Activated CD4-positive, CD25-positive, alpha-beta regulatory T cell treated with anti-CD3 and anti-CD28 coated beads, Interleukin-2, amount 50 U/mL, for 16 hours (primary cell): ENCODE measurements around the gene PRKN.
A peak's percentile ranks its signal among the peaks of the same experiment; 100 is the strongest.

Experiments used
- DNase-seq: peaks from one replicate; pipeline ENCODE4 v3.0.0-alpha.2; 2020; ENCODE audit warnings: low read depth, low spot score

The PRKN gene

DNA sequence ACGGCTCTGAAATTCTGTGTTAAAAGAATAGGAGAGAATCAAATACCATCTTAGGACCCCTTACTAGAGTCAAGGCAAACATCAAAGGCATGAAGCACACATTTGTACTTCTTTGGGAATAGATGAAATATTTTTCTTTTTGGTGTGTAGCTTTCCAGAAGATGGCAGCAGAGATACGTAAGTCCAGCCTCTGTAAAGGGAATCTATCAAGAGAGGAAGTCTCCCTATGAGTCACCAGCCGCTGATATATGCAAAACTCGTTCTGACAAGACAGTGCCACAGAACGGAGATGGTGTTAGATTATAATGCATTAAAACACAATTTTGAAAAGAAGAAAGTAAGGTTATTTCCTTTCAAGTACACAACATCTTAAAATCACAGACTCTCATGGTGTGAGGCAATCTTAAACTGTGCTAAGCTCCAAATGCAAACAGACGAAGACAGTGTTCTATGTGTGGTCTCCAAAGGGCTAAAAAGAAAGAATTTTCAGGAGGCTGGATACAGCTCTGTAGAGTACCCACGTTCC is 1333.7 kb downstream of the PRKN start:
- no peak for DNase-seq

DNA sequence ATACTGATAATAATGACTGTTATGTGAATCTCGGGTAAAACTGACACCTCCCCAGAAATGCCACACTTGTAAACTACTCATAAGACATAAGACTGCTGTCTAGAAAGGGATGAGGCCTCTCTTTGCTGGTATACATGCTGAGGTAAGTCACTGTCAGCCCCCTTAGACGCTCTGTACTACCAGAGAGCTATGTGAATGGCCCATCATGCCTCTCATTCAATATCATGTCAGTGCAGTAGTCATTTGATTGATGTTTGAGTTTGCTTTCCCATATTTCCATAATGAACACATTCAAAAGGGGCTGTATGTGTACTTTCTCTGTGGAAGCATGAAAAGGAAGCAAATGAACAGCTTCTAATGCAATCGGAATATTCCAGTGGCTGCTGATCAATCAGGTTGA is 1334.3 kb downstream of the PRKN start:
- no peak for DNase-seq

DNA sequence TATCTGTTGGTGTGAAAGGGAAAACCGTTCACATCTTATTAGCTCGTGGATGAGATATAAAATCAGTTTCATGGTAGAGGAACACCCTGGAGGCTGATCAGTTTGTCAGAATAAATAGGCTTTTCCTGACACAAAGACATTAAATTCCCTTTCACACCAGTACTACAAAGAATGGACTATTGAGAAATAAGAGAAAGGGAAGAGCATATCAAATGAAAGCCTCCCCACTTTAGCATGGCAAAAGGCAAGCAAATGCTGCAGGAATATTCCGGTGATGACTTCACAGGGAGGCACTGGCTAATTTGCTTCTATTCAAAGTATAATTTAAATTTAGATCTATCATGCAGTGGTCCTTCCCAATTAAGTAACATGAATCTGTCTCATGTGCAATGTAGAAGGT is 1337.8 kb downstream of the PRKN start:
- no peak for DNase-seq

DNA sequence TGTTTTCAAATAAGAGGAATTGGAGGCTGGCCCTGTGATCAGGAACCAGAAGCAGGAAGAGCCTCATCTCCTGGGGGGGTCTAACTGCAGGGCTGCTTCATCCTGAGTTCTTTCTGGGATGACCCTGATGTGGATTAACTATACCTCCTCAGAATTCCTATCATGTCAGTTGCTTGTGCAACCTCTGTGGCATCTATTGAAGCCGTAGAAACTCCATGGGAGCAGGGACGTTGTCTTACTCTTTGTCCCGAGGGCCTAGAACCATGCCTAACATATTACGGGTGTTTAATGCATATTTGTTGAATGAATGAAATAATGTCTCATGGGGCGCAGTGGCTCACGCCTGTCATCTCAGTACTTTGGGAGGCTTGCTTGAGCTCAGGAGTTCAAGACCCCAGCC is 1343.6 kb downstream of the PRKN start:
- DNase-seq = no peak

DNA sequence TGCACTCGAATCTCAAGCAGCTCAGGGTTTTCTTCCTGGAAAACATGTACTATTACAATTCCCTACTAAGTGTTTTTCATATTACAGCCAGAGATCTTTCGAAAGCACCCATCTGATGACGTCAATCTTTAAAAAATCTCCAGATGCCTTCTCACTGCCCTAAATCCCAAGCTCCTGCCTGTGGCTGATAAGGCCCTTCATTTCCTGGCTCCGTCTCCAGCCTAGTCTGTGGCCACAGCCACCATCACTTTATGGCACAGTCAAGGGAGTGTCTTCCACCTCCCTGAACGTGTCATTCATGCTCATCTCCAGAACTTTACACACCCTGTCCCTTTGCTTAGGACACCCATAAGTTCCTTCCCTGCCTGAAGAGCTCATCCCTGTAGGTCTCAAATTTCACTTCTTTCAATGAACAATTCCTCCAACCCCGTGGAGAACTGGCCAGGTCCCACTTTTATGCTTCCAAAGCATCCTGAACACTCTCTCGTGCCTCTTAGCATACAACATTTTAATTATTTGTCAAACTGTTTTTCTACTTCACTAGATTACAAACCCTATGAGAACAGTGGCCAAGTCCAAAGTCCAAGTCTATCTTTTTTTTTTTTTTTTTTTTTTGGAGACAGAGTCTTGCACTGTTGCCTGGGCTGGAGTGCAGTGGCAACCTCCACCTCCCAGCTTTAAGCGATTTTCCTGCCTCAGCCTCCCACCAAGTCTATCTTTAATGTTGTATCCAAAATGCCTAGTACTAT is 1347.6 kb downstream of the PRKN start:
- no peak for DNase-seq

DNA sequence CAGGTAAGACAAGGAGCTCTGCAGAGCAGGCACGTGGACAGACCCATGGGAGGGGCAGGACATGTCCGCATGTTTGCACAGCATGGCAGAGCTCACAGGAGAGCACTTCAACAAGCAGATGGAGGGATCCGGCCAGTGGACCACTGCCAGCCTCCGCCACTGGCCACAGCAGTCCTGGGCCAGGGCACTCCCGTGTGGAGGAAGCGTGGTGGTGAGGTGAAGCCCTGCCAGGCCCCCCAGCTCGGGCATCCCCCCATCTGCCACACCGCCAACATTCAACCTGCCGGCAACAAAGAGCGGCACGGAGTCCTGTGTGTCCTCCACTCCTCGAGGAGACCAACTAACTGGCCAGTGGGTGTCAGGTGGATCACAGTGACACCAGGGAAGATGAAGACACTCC is 1349.5 kb downstream of the PRKN start:
- no peak for DNase-seq

DNA sequence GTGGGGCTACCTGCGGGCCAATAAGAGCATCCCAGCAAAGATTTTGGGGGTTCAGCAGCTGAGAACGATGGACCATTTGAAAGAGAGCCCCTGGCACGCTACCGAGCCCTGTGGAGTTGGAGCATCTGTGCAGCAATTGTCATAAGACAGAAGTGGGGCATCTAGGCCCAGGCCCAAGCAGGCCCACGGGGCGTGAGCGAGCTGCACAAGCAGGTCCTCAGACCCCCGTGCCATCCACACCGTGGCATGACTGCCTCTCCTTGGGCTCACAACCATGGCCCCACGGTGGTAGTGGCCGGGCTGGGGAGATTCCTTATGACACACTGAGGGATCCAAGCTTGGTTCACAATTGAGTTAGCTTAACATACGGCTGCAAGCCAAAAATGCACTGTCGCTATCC is 1350.5 kb downstream of the PRKN start:
- DNase-seq = no peak

DNA sequence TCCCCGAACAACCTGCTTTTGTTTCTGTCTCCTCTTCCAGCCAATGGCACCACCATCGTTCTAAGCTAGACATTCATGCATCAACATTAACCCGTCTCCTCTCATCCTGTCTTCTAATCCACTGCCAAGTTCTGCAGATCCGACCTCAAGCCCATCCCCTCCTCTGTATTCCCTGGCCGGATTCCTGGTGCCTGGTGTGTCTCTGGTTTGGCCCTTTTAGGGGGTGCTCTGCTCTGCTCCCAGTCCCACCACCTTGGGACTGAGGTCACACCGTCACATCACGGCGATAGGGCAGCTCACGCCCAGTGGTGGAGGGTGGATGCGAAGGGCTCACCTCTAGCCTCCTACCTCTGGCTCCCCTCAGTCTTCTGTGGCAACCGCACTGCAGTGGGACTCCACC is 1351.2 kb downstream of the PRKN start:
- DNase-seq = no peak

DNA sequence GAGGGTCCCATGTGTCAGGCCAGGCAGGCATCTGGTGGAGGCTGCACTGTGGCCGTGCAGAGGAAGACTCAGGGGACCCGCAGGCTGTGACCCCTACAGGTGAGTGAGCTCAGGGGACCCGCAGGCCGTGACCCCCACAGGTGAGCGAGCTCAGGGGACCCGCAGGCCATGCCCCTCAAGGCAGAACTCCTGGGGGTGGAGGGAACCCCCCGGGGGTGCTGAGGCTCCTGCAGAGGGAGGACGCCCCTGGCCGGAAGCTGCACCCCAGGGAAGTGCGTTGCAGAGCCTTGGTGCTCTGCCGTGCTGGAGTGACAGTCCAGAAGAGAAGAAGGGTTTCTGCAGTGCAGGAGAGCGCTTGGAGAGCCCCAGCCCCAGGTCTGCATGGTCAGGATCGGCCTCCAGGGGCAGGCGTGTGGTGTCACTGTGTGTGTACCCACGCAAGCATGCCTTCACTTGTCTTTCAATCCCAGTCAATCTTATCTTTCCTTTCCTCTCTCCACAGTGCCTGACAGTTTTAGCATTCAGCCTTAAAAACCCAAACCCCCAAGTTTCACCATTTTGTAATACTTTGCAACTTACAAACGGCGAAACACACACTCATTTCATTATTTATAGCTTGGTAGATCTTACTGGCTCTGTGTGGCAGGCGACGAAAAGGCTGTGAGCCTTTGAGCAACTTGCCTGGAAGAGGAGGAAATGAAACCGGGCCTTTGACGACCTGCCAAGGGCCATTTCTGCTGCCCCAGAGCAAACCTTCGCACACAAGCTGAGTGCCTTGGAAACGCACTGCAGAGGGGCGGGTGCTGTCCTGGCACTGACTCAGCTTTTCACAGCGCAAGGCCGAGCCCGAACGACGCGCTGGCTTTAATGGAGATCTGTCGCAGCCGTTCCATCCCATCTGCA is 1352.3 kb downstream of the PRKN start:
- DNase-seq = no peak

DNA sequence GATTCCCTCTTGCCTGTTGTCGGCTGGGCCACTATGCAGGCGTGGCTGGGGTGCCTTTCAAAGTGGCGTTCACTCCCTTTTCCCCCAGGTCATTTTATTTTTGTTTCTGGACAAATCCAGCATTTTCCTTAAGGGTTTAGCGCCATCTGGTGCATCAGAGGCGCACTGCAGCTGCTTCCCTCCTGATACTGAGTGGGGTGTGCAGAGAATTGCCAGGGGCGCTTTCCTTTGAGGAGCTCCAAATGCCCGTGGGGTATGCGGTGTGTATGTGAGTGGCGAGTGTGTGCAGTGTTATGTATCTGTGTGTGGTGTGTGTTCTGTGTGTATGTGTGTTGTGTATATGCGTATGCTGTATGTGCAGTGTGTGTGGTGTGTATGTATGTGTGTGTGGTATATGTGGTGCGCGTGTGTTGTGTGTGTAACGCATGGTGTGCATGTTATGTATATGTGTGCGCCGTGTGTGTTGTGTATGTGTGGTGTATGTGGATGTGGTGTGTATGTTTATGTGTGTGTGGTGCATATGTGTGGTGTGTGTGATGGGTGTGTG is 1353.6 kb downstream of the PRKN start:
- peak; percentile 36 for DNase-seq

DNA sequence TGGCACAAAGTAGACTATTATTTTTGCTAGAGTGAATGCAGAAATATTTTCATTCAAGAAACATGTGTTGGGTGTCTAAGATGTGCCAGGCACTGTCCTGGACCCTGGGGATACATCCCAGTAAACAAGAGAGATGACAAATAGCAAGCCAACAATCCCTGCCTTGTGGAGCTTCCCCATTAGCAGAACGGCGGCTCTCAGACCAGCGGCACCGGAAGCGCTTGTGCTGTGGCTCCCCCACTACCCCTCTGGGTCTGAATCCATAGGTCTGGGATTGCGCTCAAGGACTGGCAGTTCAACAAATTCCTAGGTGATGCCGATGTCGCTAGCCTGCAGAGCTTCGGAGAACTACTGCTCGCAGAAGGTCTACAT is 1355.2 kb downstream of the PRKN start:
- no peak for DNase-seq

DNA sequence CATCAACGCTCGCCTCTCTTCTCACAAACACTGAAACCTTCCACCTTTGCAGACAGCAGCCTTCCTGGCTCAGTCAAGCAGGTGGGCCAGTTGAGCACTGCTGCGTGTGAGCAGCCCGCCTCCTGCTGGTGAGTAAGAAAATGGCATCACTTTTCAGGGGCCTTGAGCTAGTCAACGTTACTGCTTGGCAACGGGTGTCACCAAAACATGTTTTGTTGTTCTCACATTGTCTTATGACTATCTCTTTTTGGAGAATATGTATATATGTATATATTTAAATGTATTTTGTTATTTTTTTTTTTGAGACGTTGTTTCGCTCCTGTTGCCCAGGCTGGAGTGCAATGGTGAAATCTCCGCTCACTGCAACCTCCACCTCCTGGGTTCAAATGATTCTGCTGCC is 1356.7 kb downstream of the PRKN start:
- DNase-seq = peak; percentile 38

DNA sequence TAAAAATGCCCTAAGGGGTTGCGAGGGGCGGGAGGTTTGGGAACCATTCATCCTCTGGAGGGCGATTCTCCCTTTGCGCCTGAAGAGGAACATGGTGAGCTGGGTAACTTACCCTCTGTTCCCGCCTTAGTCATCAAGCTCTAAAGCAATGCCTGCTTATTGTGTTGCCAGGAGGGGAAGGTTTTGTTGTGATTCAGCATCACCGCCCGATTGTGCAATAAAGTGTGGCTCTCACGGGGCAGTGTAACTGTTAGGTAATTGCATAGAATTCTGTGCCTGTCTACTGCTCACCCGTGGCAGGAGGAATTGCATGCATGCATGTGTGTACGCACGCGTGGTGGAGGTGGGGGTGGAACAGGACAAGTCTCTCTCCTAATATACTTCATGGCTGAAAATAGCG is 1358.2 kb downstream of the PRKN start:
- DNase-seq = no peak

DNA sequence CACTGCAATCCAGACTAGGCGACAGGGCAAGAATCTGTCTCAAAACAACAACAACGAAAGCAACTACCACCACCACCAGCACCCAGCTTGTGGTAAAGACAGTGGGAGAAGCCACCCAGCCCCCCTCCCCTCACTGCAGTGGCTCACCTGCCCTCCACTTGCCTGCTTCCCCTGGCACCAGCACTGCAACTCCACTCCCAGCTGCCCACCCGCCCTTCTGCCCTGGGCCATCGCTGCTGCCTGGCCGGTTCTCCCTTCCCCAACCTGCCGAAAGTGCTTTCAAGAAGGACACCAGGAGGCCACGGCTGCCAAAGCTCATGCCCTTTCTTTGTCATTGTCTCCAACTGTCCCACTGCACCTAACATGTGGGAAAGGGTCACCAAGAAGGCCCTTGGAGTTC is 1359.1 kb downstream of the PRKN start:
- no peak for DNase-seq

DNA sequence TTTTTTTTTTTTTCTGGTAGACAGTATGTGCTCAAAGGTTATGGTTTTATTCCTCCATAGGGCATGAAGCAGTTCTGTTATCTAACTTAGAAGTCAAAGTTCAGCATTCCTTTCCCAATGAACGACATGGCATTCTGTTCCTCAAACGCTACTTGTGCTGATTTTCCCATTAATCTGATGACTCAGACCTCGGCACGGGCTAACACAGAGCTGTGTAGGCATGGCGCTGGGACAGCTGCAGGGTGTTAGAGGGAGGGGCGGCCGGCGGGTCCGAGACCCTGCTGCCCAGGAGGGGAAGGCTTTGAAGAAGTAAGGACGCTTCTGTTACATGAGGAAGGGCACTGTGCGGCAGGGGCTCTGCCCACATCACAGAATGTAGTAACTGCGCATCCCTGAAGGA is 1360.1 kb downstream of the PRKN start:
- no peak for DNase-seq

DNA sequence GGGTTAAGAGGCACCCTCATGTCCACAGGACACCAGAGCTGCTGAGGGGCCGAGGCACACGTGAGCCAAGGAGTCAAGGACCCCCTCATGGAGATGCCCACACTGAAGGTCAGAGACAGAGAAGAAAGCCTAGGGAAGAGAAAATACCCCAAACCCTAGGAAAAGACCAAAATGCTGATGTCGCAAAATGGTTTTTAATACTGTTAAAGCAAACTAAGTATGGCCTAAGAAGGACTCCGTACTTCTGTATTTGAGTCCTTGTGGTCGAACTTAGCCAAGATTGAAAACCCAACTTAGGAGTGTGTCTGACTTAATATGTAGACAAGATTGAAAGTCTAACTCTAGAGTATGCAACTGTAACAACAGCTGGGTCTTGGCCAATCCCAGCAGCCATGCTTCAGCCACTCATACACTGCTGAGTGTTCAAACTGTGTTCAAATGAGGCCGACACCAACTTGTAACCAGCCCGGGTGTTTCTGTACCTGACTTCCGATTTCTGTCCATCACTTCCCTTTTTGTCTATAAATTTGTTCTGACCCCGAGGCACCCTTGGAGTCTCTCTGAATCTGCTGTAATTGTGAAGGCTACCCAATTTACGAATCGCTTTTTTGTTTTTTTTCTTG is 1361.2 kb downstream of the PRKN start:
- DNase-seq = no peak

DNA sequence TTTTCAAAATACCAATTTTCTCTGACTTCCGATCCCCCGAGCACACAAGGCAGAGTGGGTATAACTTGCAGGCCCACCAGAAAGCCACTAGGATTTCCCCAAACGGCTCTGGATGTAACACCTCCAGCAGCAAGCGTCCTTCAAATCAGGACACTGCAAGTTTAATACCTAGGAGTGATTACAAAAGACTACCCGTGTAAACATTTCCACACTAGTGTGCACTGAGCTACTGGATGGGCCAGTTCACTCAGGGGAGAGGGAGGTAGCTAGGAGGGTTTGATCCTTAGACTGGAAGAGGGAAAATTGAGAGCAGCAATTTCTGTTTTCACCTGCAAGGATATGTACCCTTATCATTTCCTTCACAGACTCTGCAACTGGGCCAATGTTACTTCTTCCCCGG is 1361.9 kb downstream of the PRKN start:
- no peak for DNase-seq

DNA sequence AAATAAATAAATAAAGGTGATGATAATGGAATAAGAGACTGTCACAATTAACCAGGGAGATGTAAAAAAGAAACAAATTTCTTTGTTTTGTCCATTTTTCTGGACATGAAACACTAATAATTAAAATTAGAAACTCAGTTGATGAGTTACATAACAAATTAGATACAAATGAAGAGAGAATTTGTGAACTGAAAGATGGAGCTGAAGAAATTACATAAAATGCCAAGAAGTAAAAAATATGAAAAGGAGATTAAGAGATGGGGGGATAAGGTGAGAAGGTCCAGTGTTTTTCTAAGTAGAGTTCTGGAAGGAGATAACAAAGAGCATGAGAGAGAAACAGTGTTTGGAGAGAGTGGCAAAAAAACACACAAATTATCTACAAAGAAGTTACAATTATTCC is 1364.3 kb downstream of the PRKN start:
- DNase-seq = no peak

DNA sequence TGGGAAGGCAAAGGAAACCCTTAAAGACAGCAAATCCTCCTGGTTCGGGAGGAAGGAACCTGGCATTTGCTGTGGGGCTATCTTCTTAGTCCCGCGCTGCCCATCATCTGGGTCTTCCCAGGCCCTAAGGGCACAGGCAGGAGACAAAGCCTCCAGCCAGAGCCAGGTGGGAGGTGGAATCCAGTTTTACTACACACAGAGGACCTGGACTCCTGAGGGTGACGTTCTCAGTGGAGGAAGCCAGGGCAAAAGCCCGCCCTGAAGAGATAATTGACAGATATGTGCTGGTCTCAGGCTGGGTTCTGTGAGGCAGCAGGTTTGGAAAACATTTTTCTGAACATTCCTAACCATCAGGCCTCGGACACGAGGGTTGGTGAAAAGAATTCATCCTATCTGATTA is 1365.3 kb downstream of the PRKN start:
- no peak for DNase-seq

DNA sequence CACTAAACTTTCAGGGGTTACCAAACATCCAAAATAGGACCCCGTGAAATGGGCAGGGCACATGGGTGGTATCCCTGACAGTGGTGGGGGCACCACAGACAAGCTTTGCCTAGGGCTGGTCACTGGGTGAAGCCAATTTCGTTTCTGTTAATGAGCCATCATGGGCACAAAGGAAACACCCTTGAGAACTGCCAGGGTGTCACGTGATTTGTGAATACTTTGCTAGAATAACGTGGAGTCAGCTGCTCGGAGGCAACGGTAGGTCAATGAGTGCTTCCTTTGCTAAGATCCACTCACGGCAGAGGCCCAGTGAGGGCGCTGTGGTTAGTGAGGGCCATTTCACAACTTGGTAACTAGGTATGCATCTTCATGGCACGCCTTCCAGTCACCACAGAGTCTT is 1366.0 kb downstream of the PRKN start:
- DNase-seq = no peak

DNA sequence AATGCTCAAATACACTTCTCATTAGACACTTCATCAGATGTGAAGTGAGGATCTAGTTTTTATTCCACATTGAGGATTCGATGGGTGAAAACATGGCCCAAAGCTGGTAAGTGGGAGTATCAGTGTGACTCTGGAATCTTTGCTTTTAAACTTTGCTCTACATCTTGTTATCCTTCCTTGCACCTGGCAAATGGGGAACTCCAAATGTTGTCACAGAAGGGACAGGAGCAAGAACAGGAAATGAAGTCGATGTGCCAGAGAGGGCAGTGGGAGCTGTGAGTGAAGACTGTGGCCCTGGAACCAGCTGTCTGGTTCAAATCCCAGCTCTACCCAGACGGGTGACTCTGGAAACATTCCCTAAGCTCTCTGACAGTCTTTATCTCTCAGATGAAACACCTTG is 1367.0 kb downstream of the PRKN start:
- DNase-seq = no peak

DNA sequence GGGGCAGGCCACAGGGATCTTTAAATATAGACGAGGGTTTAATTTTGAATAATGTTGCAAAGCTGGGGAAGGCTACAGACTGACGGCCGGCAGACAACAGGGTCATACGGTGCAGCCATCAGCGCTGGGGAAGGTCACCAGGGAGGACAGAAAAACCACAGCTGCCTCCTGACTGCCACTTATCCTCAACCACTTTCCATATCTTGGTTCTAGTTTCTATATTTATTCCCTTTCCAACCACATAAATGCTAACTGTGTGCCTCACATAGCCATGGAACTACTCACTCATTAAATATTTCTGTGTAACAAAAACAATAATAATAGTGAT is 1368.0 kb downstream of the PRKN start:
- DNase-seq = no peak
